Trophoblast cell (in vitro differentiated cells and primary cell): ENCODE measurements around the gene DGKK.

ENCODE experiments used
- DNase-seq, 2 donors: peaks; one replicate each; pipeline ENCODE4 v3.0.0-alpha.2; 2016
- H2AFZ ChIP-seq: 2 replicates; pipeline ENCODE4 v1.6.1; 2013; ENCODE audit warnings: low read length, moderate library complexity, mild to moderate bottlenecking; ENCODE audit not compliant: insufficient read depth, poor library complexity
- H2AK5ac ChIP-seq: 2 replicates; pipeline ENCODE4 v1.6.1; 2013; ENCODE audit warnings: mild to moderate bottlenecking, low read length
- H2BK120ac ChIP-seq: 2 replicates; pipeline ENCODE4 v1.6.1; 2013; ENCODE audit warnings: low read length, mild to moderate bottlenecking, moderate library complexity; ENCODE audit not compliant: insufficient read depth, poor library complexity
- H2BK12ac ChIP-seq: 2 replicates; pipeline ENCODE4 v1.6.1; 2013; ENCODE audit warnings: mild to moderate bottlenecking, low read length, moderate library complexity
- H2BK5ac ChIP-seq: 2 replicates; pipeline ENCODE4 v1.6.1; 2013; ENCODE audit warnings: low read length, low read depth, moderate library complexity, mild to moderate bottlenecking; ENCODE audit not compliant: poor library complexity
- H3K14ac ChIP-seq: 2 replicates; pipeline ENCODE4 v1.6.1; 2013; ENCODE audit warnings: mild to moderate bottlenecking, low read length
- H3K18ac ChIP-seq: 2 replicates; pipeline ENCODE4 v1.6.1; 2013; ENCODE audit warnings: mild to moderate bottlenecking, low read length
- H3K23ac ChIP-seq: 2 replicates; pipeline ENCODE4 v1.6.1; 2013; ENCODE audit warnings: low read length
- H3K27ac ChIP-seq: 2 replicates; pipeline ENCODE4 v1.5.1; 2013; ENCODE audit warnings: low read depth, mild to moderate bottlenecking, inconsistent platforms, low read length, moderate library complexity
- H3K27me3 ChIP-seq: 2 replicates; pipeline ENCODE4 v1.6.1; 2013; ENCODE audit warnings: inconsistent platforms, mild to moderate bottlenecking, low read length, moderate library complexity; ENCODE audit not compliant: insufficient read depth
- H3K36me3 ChIP-seq, 2 experiments: 1 replicate in 1 of 2; 2 replicates in 1 of 2; pipeline ENCODE4 v1.6.1; 2013; ENCODE audit warnings: low read length in 2 of 2, mild to moderate bottlenecking in 2 of 2, moderate library complexity in 1 of 2; ENCODE audit not compliant: insufficient read depth in 2 of 2, control insufficient read depth in 1 of 2
- H3K4ac ChIP-seq: 2 replicates; pipeline ENCODE4 v1.6.1; 2013; ENCODE audit warnings: low read depth, mild to moderate bottlenecking, low read length, moderate library complexity
- H3K4me1 ChIP-seq, 2 experiments: 1 replicate in 1 of 2; 2 replicates in 1 of 2; pipeline ENCODE4 v1.6.1; 2013; ENCODE audit warnings: low read length in 2 of 2, mild to moderate bottlenecking in 2 of 2, moderate library complexity in 1 of 2; ENCODE audit not compliant: insufficient read depth in 2 of 2, control insufficient read depth in 1 of 2
- H3K4me2 ChIP-seq: 2 replicates; pipeline ENCODE4 v1.6.1; 2013; ENCODE audit warnings: inconsistent platforms, mild to moderate bottlenecking, low read length, moderate library complexity
- H3K4me3 ChIP-seq: 2 replicates; pipeline ENCODE4 v1.5.1; 2013; ENCODE audit warnings: mild to moderate bottlenecking, low read depth, low read length, inconsistent platforms
- H3K79me1 ChIP-seq: one replicate; pipeline ENCODE4 v1.6.1; 2013; ENCODE audit warnings: low read length
- H3K79me2 ChIP-seq: 2 replicates; pipeline ENCODE4 v1.6.1; 2013; ENCODE audit warnings: low read length, mild to moderate bottlenecking; ENCODE audit not compliant: control insufficient read depth, insufficient read depth, poor library complexity
- H3K9ac ChIP-seq: 2 replicates; pipeline ENCODE4 v1.6.1; 2013; ENCODE audit warnings: mild to moderate bottlenecking, low read length
- H3K9me3 ChIP-seq: 2 replicates; pipeline ENCODE4 v1.6.1; 2013; ENCODE audit warnings: low read depth, mild to moderate bottlenecking, control low read depth, inconsistent platforms, low read length; ENCODE audit not compliant: insufficient read depth
- H4K12ac ChIP-seq: 2 replicates; pipeline ENCODE4 v1.6.1; 2013; ENCODE audit warnings: low read depth, mild to moderate bottlenecking, low read length, moderate library complexity
- H4K8ac ChIP-seq: 2 replicates; pipeline ENCODE4 v1.6.1; 2013; ENCODE audit warnings: low read depth, mild to moderate bottlenecking, low read length, moderate library complexity
- H4K91ac ChIP-seq: one replicate; pipeline ENCODE4 v1.6.1; 2013; ENCODE audit warnings: low read depth, mild to moderate bottlenecking, low read length, moderate library complexity
- WGBS: extraction: QIAGEN DNeasy Blood & Tissue Kit; methylation state at CpG from one replicate; pipeline ENCODE4 v1.1.7; 2013; ENCODE audit warnings: missing lambda C conversion rate; ENCODE audit not compliant: insufficient read length, insufficient coverage; ENCODE audit errors: extremely low coverage; 5-methylcytosine and 5-hydroxymethylcytosine counted together

Gene DGKK

DNA sequence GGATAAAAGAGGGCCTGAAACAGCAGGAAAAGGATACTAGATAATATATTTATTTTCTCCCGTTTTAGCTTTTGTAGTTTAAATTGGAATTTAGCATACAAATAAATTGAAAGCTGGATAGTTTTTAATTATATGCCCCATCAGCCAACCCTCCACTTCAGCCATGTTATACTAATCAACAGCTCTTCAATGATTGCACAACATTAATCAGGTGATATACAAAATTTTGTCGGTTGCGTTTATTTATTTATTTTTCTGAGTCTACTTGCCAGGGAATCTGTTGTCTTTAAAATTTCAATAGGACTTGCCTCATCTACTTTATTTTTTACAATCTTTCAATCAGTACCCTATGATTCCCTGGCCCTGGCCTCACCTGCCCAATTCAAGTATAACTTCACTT is 12.1 kb downstream of the DGKK start:
- H3K4me1 ChIP-seq: no peaks in the 10 kb centered on the region
- H4K12ac ChIP-seq: no peak overlapping the region
- H3K27ac ChIP-seq: no peak overlapping the region
- H3K79me1 ChIP-seq: no peaks in the 10 kb centered on the region
- H3K4me2 ChIP-seq: no peak overlapping the region
- H3K4ac ChIP-seq: no peak overlapping the region
- H2AK5ac ChIP-seq: no peak overlapping the region
- no peak overlapping the region for H3K23ac ChIP-seq
- H3K79me2 ChIP-seq: no peaks in the 10 kb centered on the region
- WGBS: no CpG with 5 or more reads among the region's 3 CpGs
- H3K4me3 ChIP-seq: no peak overlapping the region
- no peak overlapping the region for H2AFZ ChIP-seq
- no peak overlapping the region for H3K9ac ChIP-seq
- H3K9me3 ChIP-seq: no peaks in the 10 kb centered on the region
- DNase-seq: no peak
- H3K27me3 ChIP-seq: no peaks in the 10 kb centered on the region
- H4K91ac ChIP-seq: no peak overlapping the region
- no peak overlapping the region for H2BK5ac ChIP-seq
- H3K18ac ChIP-seq: no peak overlapping the region
- H4K8ac ChIP-seq: no peak overlapping the region
- no peak overlapping the region for H3K14ac ChIP-seq
- no peak overlapping the region for H2BK12ac ChIP-seq
- H2BK120ac ChIP-seq: no peak overlapping the region
- no peaks in the 10 kb centered on the region for H3K36me3 ChIP-seq

DNA sequence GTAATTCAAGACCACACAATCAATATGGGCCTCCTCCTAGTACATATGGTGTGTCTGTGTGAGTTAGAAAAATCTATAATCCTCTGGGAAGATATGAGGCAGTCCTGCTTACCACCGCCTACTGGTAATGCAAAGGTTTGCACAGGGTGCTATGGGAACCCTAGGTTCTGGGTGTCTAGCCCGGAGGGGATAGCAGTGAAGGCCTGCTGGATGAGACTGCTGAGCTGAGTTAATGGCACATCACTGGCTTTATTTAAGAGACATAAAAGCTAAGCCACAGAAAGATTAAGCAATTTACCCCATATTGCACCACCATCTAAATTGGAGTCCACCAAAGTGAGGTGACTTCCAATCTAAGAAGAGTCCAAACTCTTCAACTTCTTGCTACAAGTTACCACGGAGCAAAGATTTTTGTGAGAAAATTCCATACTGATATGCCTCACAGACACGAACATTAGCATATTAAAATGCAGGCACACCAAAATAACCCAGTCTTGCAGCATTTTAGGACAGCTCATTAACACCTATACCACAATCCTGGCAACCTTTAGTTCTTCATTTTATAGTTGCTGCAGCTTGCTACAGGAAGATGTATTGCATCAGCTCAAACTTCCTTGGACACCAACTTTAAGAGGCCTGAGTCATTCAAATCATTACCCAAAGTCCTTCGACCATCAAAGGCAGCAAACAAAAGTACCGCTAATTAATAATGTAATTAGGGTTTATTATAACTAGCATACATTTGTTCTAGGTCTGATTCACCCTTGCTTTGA is 13.7 kb downstream of the DGKK start:
- no peak overlapping the region for H3K18ac ChIP-seq
- no CpG with 5 or more reads among the region's 6 CpGs for WGBS
- no peak overlapping the region for H3K14ac ChIP-seq
- no peak overlapping the region for H4K91ac ChIP-seq
- no peak overlapping the region for H2BK120ac ChIP-seq
- no peaks in the 10 kb centered on the region for H3K79me2 ChIP-seq
- no peak overlapping the region for H2AK5ac ChIP-seq
- H3K4me3 ChIP-seq: no peak overlapping the region
- no peak for DNase-seq
- H2BK5ac ChIP-seq: no peak overlapping the region
- no peak overlapping the region for H4K12ac ChIP-seq
- no peak overlapping the region for H3K27ac ChIP-seq
- no peaks in the 10 kb centered on the region for H3K79me1 ChIP-seq
- H2AFZ ChIP-seq: no peak overlapping the region
- no peaks in the 10 kb centered on the region for H3K4me1 ChIP-seq
- H3K9ac ChIP-seq: no peak overlapping the region
- H3K23ac ChIP-seq: no peak overlapping the region
- no peak overlapping the region for H2BK12ac ChIP-seq
- H3K4me2 ChIP-seq: no peak overlapping the region
- no peaks in the 10 kb centered on the region for H3K9me3 ChIP-seq
- H4K8ac ChIP-seq: no peak overlapping the region
- H3K36me3 ChIP-seq: no peaks in the 10 kb centered on the region
- no peaks in the 10 kb centered on the region for H3K27me3 ChIP-seq
- H3K4ac ChIP-seq: no peak overlapping the region

DNA sequence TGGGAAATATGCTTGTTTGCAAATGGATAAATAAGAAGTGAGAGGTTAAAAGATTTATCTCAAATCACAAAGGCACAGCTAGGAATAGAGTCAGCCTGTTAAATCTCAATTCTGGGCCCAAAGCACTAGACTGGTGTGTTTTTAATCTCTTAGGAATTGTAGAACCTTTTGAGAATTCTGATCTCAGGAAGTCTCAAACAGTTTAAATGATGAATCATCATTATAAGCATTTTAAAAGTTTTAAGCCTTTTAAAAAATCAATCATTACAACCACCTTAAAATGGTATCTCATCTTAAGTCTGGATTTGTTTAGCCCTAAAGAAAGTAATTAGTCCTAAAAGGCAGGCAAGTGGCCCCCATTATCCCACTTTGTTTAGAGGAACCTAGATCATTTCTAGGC is 17.8 kb downstream of the DGKK start:
- H4K12ac ChIP-seq: no peak overlapping the region
- no peak overlapping the region for H3K27ac ChIP-seq
- no peak overlapping the region for H3K14ac ChIP-seq
- no peak overlapping the region for H2AK5ac ChIP-seq
- no peak overlapping the region for H2BK120ac ChIP-seq
- no peak overlapping the region for H3K9ac ChIP-seq
- H3K23ac ChIP-seq: no peak overlapping the region
- no peaks in the 10 kb centered on the region for H3K79me1 ChIP-seq
- no peak overlapping the region for H4K91ac ChIP-seq
- DNase-seq: no peak
- no peaks in the 10 kb centered on the region for H3K9me3 ChIP-seq
- no peak overlapping the region for H3K4ac ChIP-seq
- no peak overlapping the region for H3K4me3 ChIP-seq
- no peak overlapping the region for H2AFZ ChIP-seq
- no peak overlapping the region for H4K8ac ChIP-seq
- H3K4me2 ChIP-seq: no peak overlapping the region
- H2BK5ac ChIP-seq: no peak overlapping the region
- no peaks in the 10 kb centered on the region for H3K27me3 ChIP-seq
- no peaks in the 10 kb centered on the region for H3K79me2 ChIP-seq
- peaks cover 0 to 2% of the 10 kb centered on the region in 2 experiments for H3K36me3 ChIP-seq
- peaks cover 0 to 2% of the 10 kb centered on the region in 2 experiments for H3K4me1 ChIP-seq
- no peak overlapping the region for H3K18ac ChIP-seq
- H2BK12ac ChIP-seq: no peak overlapping the region

DNA sequence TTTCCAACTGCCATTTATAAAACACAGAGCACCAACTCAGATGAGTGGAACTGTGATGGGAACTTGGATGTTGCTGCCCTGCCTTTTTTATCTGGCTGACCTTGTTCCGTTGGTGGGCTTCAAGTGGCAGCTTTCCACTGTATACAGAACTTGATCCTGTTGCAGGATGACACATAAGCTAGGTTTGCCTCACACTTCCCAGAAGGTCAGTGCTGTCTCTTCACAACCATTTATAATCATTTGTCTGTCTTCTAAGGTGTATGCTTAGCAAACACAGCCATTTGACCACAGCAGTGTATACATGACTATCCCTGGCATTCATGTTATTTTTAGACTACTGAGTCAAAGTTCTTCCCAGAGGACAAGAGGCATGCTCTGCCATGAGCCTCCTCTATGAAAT is 20.3 kb downstream of the DGKK start:
- Histone ChIP-seq H3K79me1 (no peaks in the 10 kb centered on the region), H3K18ac (no peak overlapping the region), H3K4me2 (no peak overlapping the region), H4K8ac (no peak overlapping the region), H3K14ac (no peak overlapping the region), H2AFZ (no peak overlapping the region), H3K4ac (no peak overlapping the region), H4K12ac (no peak overlapping the region), H3K79me2 (no peaks in the 10 kb centered on the region), H2BK12ac (no peak overlapping the region), H2AK5ac (no peak overlapping the region), H3K27me3 (no peaks in the 10 kb centered on the region), H2BK120ac (no peak overlapping the region), H3K36me3 (peaks cover 0 to 2% of the 10 kb centered on the region in 2 experiments), H3K9me3 (no peaks in the 10 kb centered on the region), H4K91ac (no peak overlapping the region), H3K27ac (no peak overlapping the region), H3K23ac (no peak overlapping the region), H3K4me1 (peaks cover 0 to 2% of the 10 kb centered on the region in 2 experiments), H3K4me3 (no peak overlapping the region), H3K9ac (no peak overlapping the region), H2BK5ac (no peak overlapping the region)
- WGBS: no CpG with 5 or more reads among the region's 1 CpG
- DNase-seq: no peak
